T-helper 1 cell treated with Interleukin-12 subunit alpha and Interleukin-12 subunit beta and Interleukin-4 antibody, amounts not matched to agents 30 ng/mL and 1 ng/mL, for 36 hours (primary cell): ENCODE measurements around the gene SHANK1. TPM values are rescaled to one million over a fixed set of nuclear protein-coding genes. Genes with fewer than 3 reads are reported as not detected.

Source experiments
- intact Hi-C: fragments of 100-400 bp; cut with micrococcal nuclease; formaldehyde crosslinking; loops from one replicate; pipeline ENCODE4 v1.15.1; 2024
- total RNA-seq: library from RNA; stranded (reverse); gene quantifications from 2 replicates; pipeline ENCODE4 v1.2.3, GENCODE V29; 2022

SHANK1 gene
- total RNA-seq, 1 donor from 2014 or later: not detected

DNA sequence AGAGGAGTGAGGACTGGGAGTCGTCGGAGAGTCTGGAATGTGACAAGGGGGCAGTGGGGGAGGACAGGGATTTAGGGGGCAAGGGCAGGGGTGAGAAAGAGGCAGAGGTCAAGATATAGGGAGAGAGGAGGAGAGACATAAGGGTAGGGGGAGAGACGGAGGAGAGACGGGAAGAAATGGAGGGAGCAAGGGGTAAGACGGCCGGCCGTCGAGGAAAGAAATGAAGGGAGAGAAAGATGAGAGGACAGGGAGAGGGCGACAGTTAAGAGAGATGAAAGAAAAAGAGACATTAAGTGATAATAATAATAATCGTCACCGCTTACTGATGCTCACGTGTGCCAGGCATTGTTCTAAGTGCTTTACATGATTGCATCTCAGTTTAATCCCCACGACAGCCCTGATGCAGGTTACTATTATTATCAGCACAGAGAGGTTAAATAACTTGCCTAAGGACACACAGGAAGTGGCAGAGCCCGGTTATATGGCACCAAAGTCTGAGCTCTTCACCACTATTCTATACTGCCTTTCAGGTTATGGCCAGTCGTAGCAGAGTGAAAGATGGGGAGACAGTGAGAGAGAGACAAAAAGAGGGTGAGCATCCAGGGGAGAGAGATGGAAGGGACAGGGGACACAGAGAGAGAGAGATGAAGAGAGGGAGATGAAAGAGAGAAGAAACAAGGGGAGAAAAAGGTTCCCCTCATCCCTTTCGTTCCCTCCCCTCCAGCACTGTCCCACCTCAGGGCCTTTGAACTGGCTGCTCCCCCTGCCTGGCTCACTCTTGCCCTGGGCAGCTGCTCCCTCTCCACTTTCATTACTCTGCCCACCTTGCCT is 56.7 kb downstream of the SHANK1 start:
- intact Hi-C loops: no loop called here

DNA sequence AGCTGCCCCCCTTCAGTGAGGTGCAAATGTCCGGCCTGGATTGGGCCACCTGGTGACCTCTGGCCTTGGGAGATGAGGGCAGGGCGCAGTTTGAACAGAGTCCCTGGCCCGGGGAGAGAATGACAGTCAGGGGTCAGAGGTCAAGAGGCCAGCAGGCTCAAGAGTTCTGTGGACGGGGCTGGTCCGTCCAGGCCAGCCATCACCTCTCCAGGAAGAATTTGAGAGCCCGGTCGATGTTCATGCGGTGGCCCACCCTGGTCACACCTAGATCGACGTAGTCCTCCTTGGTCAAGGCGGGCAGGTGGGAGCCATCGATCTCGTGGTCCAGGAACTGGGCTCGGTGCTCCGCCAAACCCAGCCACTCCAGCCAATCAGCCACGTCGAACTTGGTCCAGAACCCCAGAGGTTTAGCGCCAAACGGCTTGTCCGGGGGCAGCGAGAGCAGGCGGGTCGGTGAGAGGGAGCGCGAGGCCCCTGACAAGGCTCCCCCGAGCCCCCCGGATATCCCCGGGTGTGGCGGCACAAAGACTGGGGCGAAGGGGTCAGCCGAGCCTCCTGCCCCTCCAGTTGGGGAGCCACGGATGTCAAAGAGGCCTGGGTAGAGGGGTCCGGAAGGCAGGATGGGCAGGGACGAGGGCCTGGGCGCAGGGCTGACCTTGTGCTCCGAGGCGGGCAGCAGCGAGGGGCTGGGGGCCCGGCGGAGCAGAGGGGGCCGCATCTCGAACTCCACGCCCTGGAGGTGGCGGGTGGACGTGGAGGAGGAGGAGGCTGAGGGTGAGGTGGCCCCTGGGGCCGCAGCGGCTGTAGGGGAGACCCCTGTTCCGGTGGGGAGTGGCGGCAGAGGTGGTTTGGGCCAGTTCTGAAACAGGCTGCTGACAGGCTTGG is 57.6 kb downstream of the SHANK1 start:
- intact Hi-C loops: no loop called here

- intact Hi-C loops: no loop called here
Observed at GRCh38 chr19:50661023-50661422, 58.6 kb downstream of the SHANK1 start.

- intact Hi-C loops: no loop called here
Observed at GRCh38 chr19:50660088-50660366, 59.6 kb downstream of the SHANK1 start.

DNA sequence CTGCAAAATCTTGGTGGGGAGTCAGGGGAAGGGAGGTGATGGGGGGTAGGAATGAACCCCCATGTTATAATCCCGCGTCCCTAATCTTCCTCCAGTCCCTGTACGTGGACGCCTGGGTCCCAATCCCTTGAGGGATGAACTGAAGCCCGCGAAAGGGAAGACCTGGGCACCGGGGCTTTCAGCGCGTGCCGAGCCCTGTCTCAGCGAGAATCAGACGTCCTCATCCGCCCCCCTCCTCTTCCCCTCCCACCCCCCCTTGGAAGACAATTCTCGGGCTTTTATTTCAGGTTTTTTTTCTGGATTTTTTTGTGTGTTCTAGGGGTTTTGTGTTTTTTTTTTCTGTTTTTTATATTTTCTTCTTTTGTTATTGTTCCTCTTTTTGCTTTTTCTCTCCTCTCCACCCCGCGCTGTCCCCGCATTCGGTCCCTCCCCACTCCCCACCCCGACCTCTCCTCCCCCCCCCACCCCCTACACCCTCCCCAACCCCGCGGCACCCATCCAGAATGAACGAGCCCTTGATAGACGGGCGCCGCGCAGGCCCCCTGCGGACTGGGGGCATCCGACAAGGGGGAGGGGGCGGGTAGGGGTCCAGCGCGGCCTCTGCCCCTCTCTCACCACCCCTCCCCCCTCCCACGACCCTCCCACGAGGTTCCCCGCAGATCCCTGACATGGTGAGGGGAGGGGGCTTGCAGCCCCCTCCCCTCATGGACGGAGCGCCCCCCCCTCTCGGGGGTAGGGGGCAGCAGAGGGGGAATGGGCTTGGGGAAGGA is 60.1 kb downstream of the SHANK1 start:
- intact Hi-C loops: loop anchor here (5.0 kb wide), 1 partner anchor 52 kb away; no protein-coding TSS in a partner anchor

- intact Hi-C loops: loop anchor here (1.0 to 5.0 kb wide), 2 partner anchors 51 to 67 kb away; no protein-coding TSS in a partner anchor
Observed at GRCh38 chr19:50658441-50659317, 60.9 kb downstream of the SHANK1 start.

DNA sequence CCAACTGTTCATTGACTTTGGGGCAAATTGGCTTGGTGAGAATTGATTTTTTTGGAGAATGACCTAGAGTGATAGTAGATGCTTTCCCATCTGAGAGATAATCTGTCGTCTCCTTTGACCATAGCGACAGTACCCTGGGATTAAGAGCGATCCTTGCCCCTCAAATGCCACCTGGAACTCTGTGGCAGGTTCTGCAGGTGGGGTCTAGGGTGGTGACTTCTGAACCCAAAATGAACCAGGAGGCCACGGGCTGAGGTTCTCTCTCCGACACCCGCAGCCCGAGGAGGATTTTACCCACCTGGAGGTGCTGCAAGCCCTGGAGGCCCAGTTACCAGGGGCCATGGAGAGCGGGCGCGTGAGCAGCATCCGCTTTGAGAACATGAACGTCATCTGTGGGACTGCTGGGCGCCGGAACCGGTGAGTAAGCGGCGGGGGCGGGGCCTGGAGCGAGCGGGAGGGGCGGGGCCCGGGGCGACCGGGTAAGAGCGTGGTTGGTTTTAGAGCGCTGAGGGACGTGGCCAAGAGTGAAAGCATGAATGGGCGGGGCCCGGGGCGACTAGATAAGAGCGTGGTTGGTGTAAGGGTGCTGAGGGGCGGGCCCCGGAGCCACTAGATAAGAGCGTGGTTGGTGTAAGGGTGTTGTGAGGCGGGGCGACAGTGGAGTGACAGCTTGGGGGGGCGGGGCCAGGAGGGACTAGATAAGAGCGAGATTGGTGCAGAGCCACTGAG is 61.7 kb downstream of the SHANK1 start:
- intact Hi-C loops: loop anchor here (1.0 to 5.0 kb wide), 2 partner anchors 51 to 67 kb away; no protein-coding TSS in a partner anchor

GRCh38 chr19:50657222-50657669 is 62.4 kb downstream of the SHANK1 start:
- intact Hi-C loops: loop anchor here (5.0 kb wide), 1 partner anchor 50 kb away; no protein-coding TSS in a partner anchor

GRCh38 chr19:50654882-50655281 is 64.7 kb downstream of the SHANK1 start:
- intact Hi-C loops: loop anchor here (5.0 kb wide), 1 partner anchor 48 kb away; no protein-coding TSS in a partner anchor

- intact Hi-C loops: no loop called here
Observed at GRCh38 chr19:50652722-50653121, 66.9 kb downstream of the SHANK1 start.

DNA sequence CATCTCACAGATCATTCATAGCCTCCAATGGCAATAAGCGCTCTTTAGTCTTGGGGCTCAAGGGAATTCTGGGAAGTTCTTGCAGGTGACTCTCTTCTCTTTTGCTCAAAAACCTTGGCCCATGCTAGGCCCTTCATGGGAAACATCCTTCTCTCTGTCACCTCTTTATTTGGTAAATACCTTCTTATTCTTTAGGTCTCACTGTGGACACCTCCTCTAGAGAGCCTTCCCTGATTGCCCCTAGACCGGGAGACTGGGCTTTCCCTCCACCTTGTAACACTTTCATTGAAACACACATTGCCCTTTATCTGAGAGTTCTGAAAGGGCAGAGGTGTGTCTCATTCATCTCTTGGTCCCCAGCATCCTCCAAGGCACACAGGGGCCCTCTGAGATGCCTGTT is 68.4 kb downstream of the SHANK1 start:
- intact Hi-C loops: no loop called here

- intact Hi-C loops: no loop called here
Observed at GRCh38 chr19:50649433-50650391, 69.9 kb downstream of the SHANK1 start, which contains the start of gene C19orf81. Gene C19orf81 (plus strand): TSS chr19:50649445. CDS start chr19:50649445, 0 bp downstream.

DNA sequence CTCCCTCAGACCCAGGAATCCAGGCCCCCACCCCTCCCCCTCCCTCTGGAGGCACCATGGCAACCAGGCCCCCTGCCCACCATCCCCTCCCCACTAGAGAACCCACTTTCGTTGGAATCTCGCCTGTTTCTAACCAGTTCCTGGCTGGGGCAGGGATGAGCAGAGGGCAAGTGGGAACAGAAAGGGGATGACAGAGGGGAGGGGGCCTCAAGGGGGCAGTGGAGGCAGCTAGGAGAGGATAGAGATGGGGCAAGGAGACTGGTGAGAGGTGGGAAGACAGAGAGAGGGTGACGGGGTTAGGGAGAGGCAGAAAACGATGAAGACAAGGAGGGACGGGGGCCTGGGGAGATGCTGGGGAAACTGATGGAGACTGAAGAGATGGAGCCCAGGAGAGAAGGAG is 70.9 kb downstream of the SHANK1 start:
- intact Hi-C loops: no loop called here

DNA sequence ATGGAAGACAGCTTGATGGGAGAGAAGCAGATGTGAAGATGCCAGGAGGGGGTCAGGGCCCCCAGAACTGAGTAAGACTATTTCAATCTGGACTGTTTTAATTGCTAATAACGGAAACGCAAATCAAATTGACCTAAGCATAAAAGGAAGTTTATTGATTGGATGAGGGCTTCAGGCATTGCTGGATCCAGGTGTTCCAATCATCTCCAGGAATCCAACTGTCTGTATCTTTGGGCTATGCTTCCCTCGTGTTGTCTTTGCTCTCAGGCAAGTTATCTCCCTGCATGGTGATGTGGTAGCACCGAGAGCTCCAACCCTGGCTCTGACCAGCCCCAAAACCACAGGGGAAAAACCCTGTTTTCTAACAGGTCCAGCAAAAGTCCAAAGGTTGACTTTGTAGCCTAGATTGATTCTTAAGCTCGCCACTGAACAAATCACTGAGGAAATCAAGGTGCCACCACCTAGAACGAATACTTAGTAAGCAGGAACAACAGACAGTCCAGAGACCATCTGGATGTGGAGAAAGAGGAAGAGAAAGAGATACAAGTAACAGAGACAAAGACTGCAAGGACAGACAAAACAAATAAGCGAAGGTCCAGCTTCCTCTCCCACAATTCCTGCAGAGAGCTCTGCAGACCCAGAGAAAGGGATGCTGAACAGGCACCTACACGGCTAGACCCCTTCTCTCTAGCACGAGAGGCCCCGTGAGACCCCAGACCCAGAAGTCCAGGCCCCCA is 71.6 kb downstream of the SHANK1 start:
- intact Hi-C loops: no loop called here

DNA sequence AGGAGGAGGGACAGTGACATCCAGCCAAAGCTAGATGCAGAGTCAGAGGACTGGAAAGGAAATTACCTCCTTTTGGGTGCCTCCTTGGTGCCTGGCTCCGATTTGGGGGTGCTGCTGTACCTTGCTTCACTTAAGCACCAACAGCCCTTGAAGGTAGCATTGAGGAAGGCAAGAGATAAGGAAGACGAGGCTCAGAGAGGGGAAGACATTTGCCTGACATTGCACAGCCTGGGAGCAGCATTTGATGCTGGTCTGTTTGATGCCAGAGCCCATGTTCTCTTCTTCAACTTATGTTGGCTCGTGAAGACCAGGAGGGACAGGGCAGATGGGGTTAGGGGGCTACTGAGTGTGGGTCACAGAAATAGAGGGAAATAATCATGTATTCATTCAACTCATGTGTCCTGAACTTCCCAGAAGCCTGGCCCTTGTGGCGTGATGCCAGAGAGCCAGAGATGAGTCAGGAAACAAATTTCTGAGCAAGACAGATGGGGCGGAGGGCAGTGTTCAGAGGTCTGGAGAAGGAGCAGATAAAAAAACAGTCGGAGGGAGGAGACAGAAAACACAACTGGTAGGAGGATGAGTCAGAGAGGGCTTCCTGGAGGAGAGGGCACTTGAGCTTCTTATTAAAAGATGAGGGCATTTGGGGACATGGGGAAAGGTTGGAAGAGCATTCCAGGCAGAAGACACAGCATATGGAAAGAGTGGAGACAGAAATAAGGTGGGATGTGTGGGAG is 73.4 kb downstream of the SHANK1 start:
- intact Hi-C loops: no loop called here

GRCh38 chr19:50645107-50645506 is 74.5 kb downstream of the SHANK1 start:
- intact Hi-C loops: no loop called here

- intact Hi-C loops: no loop called here
Observed at GRCh38 chr19:50644315-50644915, 75.2 kb downstream of the SHANK1 start.
